HG03442 (cell line): ENCODE data around the gene CFAP54.
"Not testable (repeated sequence)": the region's sequence is repeated elsewhere in the genome, so short reads cannot be mapped to it uniquely, and the experiment has no call there.

Experiments
- ATAC-seq: cut with Tn5 transposase; IDR thresholded peaks from one replicate; pipeline ENCODE4 v1.9.1; 2021; ENCODE audit warnings: mild to moderate bottlenecking, moderate library complexity; ENCODE audit not compliant: unreplicated experiment

Gene CFAP54

GRCh38 chr12:96489392-96490056, at the start of gene CFAP54:
TSS of gene CFAP54 (plus strand) at chr12:96489577. CDS start at chr12:96489610, 33 bp downstream.
- peak; percentile 92 for ATAC-seq

GRCh38 chr12:96441816-96442215, 47.6 kb upstream of the CFAP54 start:
- no peak for ATAC-seq

GRCh38 chr12:96442906-96443305, 46.5 kb upstream of the CFAP54 start:
- no peak for ATAC-seq

GRCh38 chr12:96444399-96444798, 45.0 kb upstream of the CFAP54 start:
- no peak for ATAC-seq

- peak; percentile 96 for ATAC-seq
Measured at GRCh38 chr12:96445691-96446583, 43.4 kb upstream of the CFAP54 start.

GRCh38 chr12:96447256-96447655, 42.1 kb upstream of the CFAP54 start:
- no peak for ATAC-seq

- ATAC-seq: no peak
Measured at GRCh38 chr12:96448300-96448699, 41.1 kb upstream of the CFAP54 start.

- ATAC-seq: no peak
Measured at GRCh38 chr12:96452261-96452922, 37.0 kb upstream of the CFAP54 start.

- ATAC-seq: no peak
Measured at GRCh38 chr12:96454396-96454795, 35.0 kb upstream of the CFAP54 start.

GRCh38 chr12:96456265-96456974, 33.0 kb upstream of the CFAP54 start:
- ATAC-seq: peak; percentile 94

GRCh38 chr12:96457191-96457930, 32.0 kb upstream of the CFAP54 start:
- ATAC-seq: no peak

GRCh38 chr12:96459281-96459680, 30.1 kb upstream of the CFAP54 start:
- ATAC-seq: not testable (repeated sequence)

GRCh38 chr12:96462571-96463280, 26.7 kb upstream of the CFAP54 start:
- ATAC-seq: no peak

- ATAC-seq: no peak
Measured at GRCh38 chr12:96465896-96466295, 23.5 kb upstream of the CFAP54 start.

- ATAC-seq: no peak
Measured at GRCh38 chr12:96466939-96467751, 22.2 kb upstream of the CFAP54 start.

- ATAC-seq: no peak
Measured at GRCh38 chr12:96471368-96472050, 17.9 kb upstream of the CFAP54 start.

GRCh38 chr12:96472384-96472783, 17.0 kb upstream of the CFAP54 start:
- no peak for ATAC-seq

- ATAC-seq: no peak
Measured at GRCh38 chr12:96473394-96474093, 15.8 kb upstream of the CFAP54 start.
